DOHH2 (cell line): ENCODE data around the gene TBR1.

Source experiments
- EZH2phosphoT487 ChIP-seq: fragments of 200-600 bp; sonication (generic); IDR thresholded peaks from 2 replicates; pipeline ENCODE4 v1.6.1; 2017; ENCODE audit warnings: borderline replicate concordance, mild to moderate bottlenecking, antibody characterized with exemption, low read length, moderate library complexity, mixed read lengths
- TF ChIP-seq, protein P1 (sequence below): fragments of 200-600 bp; sonication (generic); IDR thresholded peaks from one replicate; pipeline ENCODE4 v1.5.1; 2014; ENCODE audit warnings: antibody characterized with exemption, mild to moderate bottlenecking, low read depth, low read length; ENCODE audit not compliant: poor library complexity, severe bottlenecking

DNA sequence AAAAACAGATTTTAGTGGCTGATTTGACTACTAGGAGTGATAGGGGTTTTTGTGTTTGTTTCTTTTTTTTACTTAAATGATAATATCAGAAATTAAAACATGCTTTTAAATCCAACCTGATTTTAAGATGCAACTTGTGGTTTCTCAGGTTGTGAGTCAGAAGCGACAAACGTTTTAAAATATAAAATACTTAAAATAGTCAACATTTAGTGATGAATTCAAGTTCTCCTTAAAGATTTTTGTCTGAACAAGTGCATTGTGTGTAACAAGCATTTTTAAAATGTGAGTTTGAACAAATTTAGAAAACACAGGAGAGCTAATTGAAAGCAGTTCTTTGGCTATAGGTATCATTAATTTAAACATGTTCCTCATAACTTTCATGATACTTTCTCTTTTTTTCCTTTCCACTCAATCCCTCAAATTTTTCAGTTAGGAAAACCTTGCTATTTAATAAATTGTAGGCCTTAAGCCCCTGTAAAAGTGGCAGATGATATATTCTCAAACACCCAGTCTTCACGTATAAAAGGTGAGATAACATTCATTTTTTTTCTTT lies 3.6 kb downstream of the TBR1 start:
- TF ChIP-seq, protein P1, sequence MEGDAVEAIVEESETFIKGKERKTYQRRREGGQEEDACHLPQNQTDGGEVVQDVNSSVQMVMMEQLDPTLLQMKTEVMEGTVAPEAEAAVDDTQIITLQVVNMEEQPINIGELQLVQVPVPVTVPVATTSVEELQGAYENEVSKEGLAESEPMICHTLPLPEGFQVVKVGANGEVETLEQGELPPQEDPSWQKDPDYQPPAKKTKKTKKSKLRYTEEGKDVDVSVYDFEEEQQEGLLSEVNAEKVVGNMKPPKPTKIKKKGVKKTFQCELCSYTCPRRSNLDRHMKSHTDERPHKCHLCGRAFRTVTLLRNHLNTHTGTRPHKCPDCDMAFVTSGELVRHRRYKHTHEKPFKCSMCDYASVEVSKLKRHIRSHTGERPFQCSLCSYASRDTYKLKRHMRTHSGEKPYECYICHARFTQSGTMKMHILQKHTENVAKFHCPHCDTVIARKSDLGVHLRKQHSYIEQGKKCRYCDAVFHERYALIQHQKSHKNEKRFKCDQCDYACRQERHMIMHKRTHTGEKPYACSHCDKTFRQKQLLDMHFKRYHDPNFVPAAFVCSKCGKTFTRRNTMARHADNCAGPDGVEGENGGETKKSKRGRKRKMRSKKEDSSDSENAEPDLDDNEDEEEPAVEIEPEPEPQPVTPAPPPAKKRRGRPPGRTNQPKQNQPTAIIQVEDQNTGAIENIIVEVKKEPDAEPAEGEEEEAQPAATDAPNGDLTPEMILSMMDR, result no peak
- no peak for TF ChIP-seq EZH2phosphoT487
